ENCODE data around the gene RALA.

The RALA gene

GRCh38 chr7:39700932-39701331 is 77.6 kb downstream of the RALA start:
- Histone ChIP-seq H3K79me2 (ENCODE audit: insufficient read depth, low read length) (no peaks in the 10 kb centered on the region), H3K27me3 (ENCODE audit: low read length) (no peaks in the 10 kb centered on the region), H3F3A (ENCODE audit: insufficient read depth) (no peaks in the 10 kb centered on the region), H3K9me3 (ENCODE audit: insufficient read depth, low read length) (no peaks in the 10 kb centered on the region), H4K20me1 (ENCODE audit: low read depth, low read length) (no peaks in the 10 kb centered on the region), H3K4me3 (ENCODE audit: insufficient read depth, low read length, poor library complexity, severe bottlenecking) (no peak overlapping the region), H2AFZ (ENCODE audit: low read depth, low read length, severe bottlenecking) (no peak overlapping the region), H3K9me2 (replicated peaks; ENCODE audit: insufficient read depth, low read length) (no peaks in the 10 kb centered on the region), H3K36me3 (ENCODE audit: low read length) (peaks cover 12% of the 10 kb centered on the region; the same call in 1 of the 2 replicates), H3K9ac (ENCODE audit: low read length) (no peak overlapping the region), H3K4me2 (ENCODE audit: low read depth, low read length, poor library complexity, severe bottlenecking) (no peak overlapping the region), H3K27ac (ENCODE audit: low read depth, low read length) (no peak overlapping the region)
- TF ChIP-seq CTCF (IDR thresholded peaks at IDR 0.05; ENCODE audit: insufficient read depth, low read length, poor library complexity, severe bottlenecking) (no peak), EZH2phosphoT487 (conservative IDR thresholded peaks at IDR 0.05; ENCODE audit: low read length) (no peak)

GRCh38 chr7:39702133-39702532 is 78.8 kb downstream of the RALA start:
- Histone ChIP-seq H3K4me3 (ENCODE audit: insufficient read depth, low read length, poor library complexity, severe bottlenecking) (no peak overlapping the region), H3K9ac (ENCODE audit: low read length) (no peak overlapping the region), H3K36me3 (ENCODE audit: low read length) (peaks cover 12% of the 10 kb centered on the region; the same call in 1 of the 2 replicates), H3K27ac (ENCODE audit: low read depth, low read length) (no peak overlapping the region), H3K9me2 (replicated peaks; ENCODE audit: insufficient read depth, low read length) (no peaks in the 10 kb centered on the region), H2AFZ (ENCODE audit: low read depth, low read length, severe bottlenecking) (no peak overlapping the region), H3K9me3 (ENCODE audit: insufficient read depth, low read length) (no peaks in the 10 kb centered on the region), H3K27me3 (ENCODE audit: low read length) (no peaks in the 10 kb centered on the region), H3F3A (ENCODE audit: insufficient read depth) (no peaks in the 10 kb centered on the region), H4K20me1 (ENCODE audit: low read depth, low read length) (no peaks in the 10 kb centered on the region), H3K79me2 (ENCODE audit: insufficient read depth, low read length) (no peaks in the 10 kb centered on the region), H3K4me2 (ENCODE audit: low read depth, low read length, poor library complexity, severe bottlenecking) (no peak overlapping the region)
- TF ChIP-seq EZH2phosphoT487 (conservative IDR thresholded peaks at IDR 0.05; ENCODE audit: low read length) (no peak), CTCF (IDR thresholded peaks at IDR 0.05; ENCODE audit: insufficient read depth, low read length, poor library complexity, severe bottlenecking) (no peak)

- Histone ChIP-seq H3K36me3 (ENCODE audit: low read length) (peaks cover 6% of the 10 kb centered on the region; the same call in 1 of the 2 replicates), H3K4me3 (ENCODE audit: insufficient read depth, low read length, poor library complexity, severe bottlenecking) (no peak overlapping the region), H3K9me3 (ENCODE audit: insufficient read depth, low read length) (no peaks in the 10 kb centered on the region), H3K79me2 (ENCODE audit: insufficient read depth, low read length) (no peaks in the 10 kb centered on the region), H4K20me1 (ENCODE audit: low read depth, low read length) (no peaks in the 10 kb centered on the region), H3K27ac (ENCODE audit: low read depth, low read length) (no peak overlapping the region), H3K27me3 (ENCODE audit: low read length) (no peaks in the 10 kb centered on the region), H3F3A (ENCODE audit: insufficient read depth) (no peaks in the 10 kb centered on the region), H2AFZ (ENCODE audit: low read depth, low read length, severe bottlenecking) (no peak overlapping the region), H3K9ac (ENCODE audit: low read length) (no peak overlapping the region), H3K9me2 (replicated peaks; ENCODE audit: insufficient read depth, low read length) (no peaks in the 10 kb centered on the region), H3K4me2 (ENCODE audit: low read depth, low read length, poor library complexity, severe bottlenecking) (no peak overlapping the region)
- TF ChIP-seq CTCF (IDR thresholded peaks at IDR 0.05; ENCODE audit: insufficient read depth, low read length, poor library complexity, severe bottlenecking), result no peak
- no peak for TF ChIP-seq EZH2phosphoT487 (conservative IDR thresholded peaks at IDR 0.05; ENCODE audit: low read length)
Observed at GRCh38 chr7:39703144-39703543, 79.8 kb downstream of the RALA start.

Data from SU-DHL-6 (cell line).